ENCODE data around the gene RANBP3L. TPM values are rescaled to one million over a fixed set of nuclear protein-coding genes. Genes with fewer than 3 reads are reported as not detected.

Gene RANBP3L
- total and polyA plus RNA-seq, 10 of the 15 experiments (the other 5 are each of a cell fraction or from before 2014, with no cell fraction given) = 0.02 to 0.29 (median 0.06) TPM; not detected in 4

GRCh38 chr5:36297653-36298052 is 4.0 kb downstream of the RANBP3L start:
- H3K36me3 ChIP-seq (ENCODE audit: control insufficient read depth in 2 of 2, insufficient read depth in 2 of 2, low read length in 1 of 2) = no peaks in the 10 kb centered on the region
- BruUV-seq (replicated peaks) = no TSS peak
- no peaks in the 10 kb centered on the region for H3K79me2 ChIP-seq (ENCODE audit: control insufficient read depth, insufficient read depth, low read length)
- ChIA-PET SMC1A (ENCODE audit: uncharacterized antibody, unreplicated experiment) (interaction anchor here (2.5 kb wide), 1 partner anchor 10 kb away, joined by 8 read pairs; no protein-coding TSS in a partner anchor), CTCF (interaction anchor here (0.9 to 2.3 kb wide), 4 partner anchors 8 to 219 kb away, joined by 4 to 11 read pairs (median 6); no protein-coding TSS in a partner anchor), RAD21 (ENCODE audit: unreplicated experiment) (no interaction called here), POLR2A (no interaction called here)
- no peak overlapping the region for H3K27ac ChIP-seq (ENCODE audit: control insufficient read depth, insufficient read depth)
- in situ Hi-C loops (cut with MboI) = no loop called here
- H4K20me1 ChIP-seq (ENCODE audit: control insufficient read depth, insufficient read depth) = no peaks in the 10 kb centered on the region
- ATAC-seq (no peak), DNase-seq (ENCODE audit: low read depth, low spot score) (no peak), FAIRE-seq (no peak)
- H3K27me3 ChIP-seq (replicated peaks in 1 of 2; ENCODE audit: control insufficient read depth in 2 of 2, insufficient read depth in 2 of 2, low read length in 1 of 2) = no peaks in the 10 kb centered on the region
- 45% methylated on average over 3 of the region's 3 CpGs for WGBS (ENCODE audit: insufficient coverage, insufficient replicate concordance, low lambda C conversion rate, missing lambda C conversion rate)
- no peak overlapping the region for H3K4me3 ChIP-seq
- no peaks in the 10 kb centered on the region for H3K4me1 ChIP-seq (ENCODE audit: control insufficient read depth, insufficient read depth, low read length)
- H3K9ac ChIP-seq (ENCODE audit: control insufficient read depth, insufficient read depth, low read length) = no peak overlapping the region
- no peak overlapping the region for H3K4me2 ChIP-seq (ENCODE audit: control insufficient read depth, insufficient read depth)
- no peaks in the 10 kb centered on the region for H3K9me3 ChIP-seq (replicated peaks; ENCODE audit: control insufficient read depth, insufficient read depth, low read length)
- intact Hi-C loops (cut with micrococcal nuclease; ENCODE audit: unreplicated experiment) = no loop called here
- H2AFZ ChIP-seq (ENCODE audit: control insufficient read depth, low read depth, low read length) = no peak overlapping the region
- TF ChIP-seq BHLHE40 (IDR thresholded peaks at IDR 0.05; ENCODE audit: borderline replicate concordance in 1 of 2, low read depth in 2 of 2, low read length in 1 of 2) = no peak
- no peak for TF ChIP-seq NFIC (IDR thresholded peaks at IDR 0.05; ENCODE audit: low read depth, low read length)
- TF ChIP-seq LARP7 (IDR thresholded peaks at IDR 0.05) = no peak
- no peak for TF ChIP-seq POU2F2 (IDR thresholded peaks at IDR 0.05; ENCODE audit: borderline replicate concordance, low read depth, low read length)
- TF ChIP-seq RELB (IDR thresholded peaks at IDR 0.05; ENCODE audit: low read depth) = no peak
- TF ChIP-seq E2F4 (IDR thresholded peaks at IDR 0.05; ENCODE audit: low read depth, low read length) = no peak
- TF ChIP-seq NR2C1 (IDR thresholded peaks at IDR 0.05) = no peak
- TF ChIP-seq CHD1 (IDR thresholded peaks at IDR 0.05; ENCODE audit: low read depth, low read length) = no peak
- no peak for TF ChIP-seq E2F8 (IDR thresholded peaks at IDR 0.05; ENCODE audit: low read depth, partially characterized antibody)
- TF ChIP-seq JUNB (IDR thresholded peaks at IDR 0.05) = no peak
- no peak for TF ChIP-seq RAD51 (IDR thresholded peaks at IDR 0.05)
- no peak for TF ChIP-seq TAF1 (IDR thresholded peaks at IDR 0.05; ENCODE audit: borderline replicate concordance, low read depth, low read length)
- TF ChIP-seq CUX1 (IDR thresholded peaks at IDR 0.05; ENCODE audit: insufficient replicate concordance, low read depth, low read length) = no peak
- TF ChIP-seq FOXM1 (IDR thresholded peaks at IDR 0.05; ENCODE audit: low read depth, low read length) = no peak
